ENCODE measurements around the gene TMEM37. TPM values are rescaled to one million over a fixed set of nuclear protein-coding genes. Genes with fewer than 3 reads are reported as not detected.

TMEM37 gene
- total RNA-seq (2022; extraction: Qiagen RNA extraction), result 1.5 to 2.5 TPM (median 1.8 TPM) in 5 replicates

GRCh38 chr2:119431155-119431975, at the start of gene TMEM37:
TSS of gene TMEM37 (plus strand) at chr2:119431854. CDS start at chr2:119431904, 50 bp downstream.

Other genes with a start within 250 kb of the TMEM37 start
- gene STEAP3, start 208.0 kb upstream of the TMEM37 start, total RNA-seq (2022; extraction: Qiagen RNA extraction), result 43.4 to 54.7 TPM (median 52.2 TPM) in 5 replicates
- 10.5 to 13.0 TPM (median 11.5 TPM) in 5 replicates for gene C2orf76, start 65.0 kb upstream of the TMEM37 start, total RNA-seq (2022; extraction: Qiagen RNA extraction)
- 388 to 444 TPM (median 401 TPM) in 5 replicates for gene DBI, start 64.9 kb upstream of the TMEM37 start, total RNA-seq (2022; extraction: Qiagen RNA extraction)
- not detected in 5 replicates for gene SCTR, start 92.6 kb downstream of the TMEM37 start, total RNA-seq (2022; extraction: Qiagen RNA extraction)
- gene CFAP221, start 112.6 kb downstream of the TMEM37 start, total RNA-seq (2022; extraction: Qiagen RNA extraction), result 0.23 to 0.38 TPM (median 0.28 TPM) in 5 replicates
- 20.3 to 24.9 TPM (median 24.1 TPM) in 5 replicates for gene TMEM177, start 247.3 kb downstream of the TMEM37 start, total RNA-seq (2022; extraction: Qiagen RNA extraction)

All from A549 treated with Hydrocortisone at 1 μM for 4 hours (cell line).